ENCODE measurements around the gene ADAMTS17. TPM values are rescaled to one million over a fixed set of nuclear protein-coding genes. Genes with fewer than 3 reads are reported as not detected.

The ADAMTS17 gene
- total RNA-seq, 4 donors from 2014 or later, result 4.5 to 11.4 (median 6.6) TPM

DNA sequence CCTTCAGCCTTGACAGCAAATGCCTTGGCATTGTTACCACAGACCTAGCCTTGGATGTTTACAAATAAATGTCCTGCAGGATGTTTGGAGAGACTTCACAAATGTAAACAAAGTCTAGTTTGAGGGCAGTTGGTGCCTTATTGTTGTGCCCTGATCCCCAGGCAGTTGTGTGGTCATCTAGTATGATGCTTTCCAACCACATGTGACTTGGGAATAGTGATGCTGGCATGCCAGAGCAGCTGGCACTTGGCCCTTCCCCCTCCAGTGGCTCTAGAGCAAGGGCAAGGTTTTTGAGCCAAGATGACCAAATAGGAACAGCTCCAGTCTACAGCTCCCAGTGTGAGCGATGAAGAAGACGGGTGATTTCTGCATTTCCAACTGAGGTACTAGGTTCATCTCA is 258.2 kb downstream of the ADAMTS17 start:
- no peaks in the 10 kb centered on the region for H3K36me3 ChIP-seq
- H3K27me3 ChIP-seq, result no peaks in the 10 kb centered on the region
- intact Hi-C loops (cut with DNase I), result no loop called here
- H3K27ac ChIP-seq, result no peak overlapping the region
- no peak overlapping the region for H3K4me3 ChIP-seq
- H3K9me3 ChIP-seq, result no peaks in the 10 kb centered on the region
- DNase-seq, result no peak
- TF ChIP-seq POLR2A (IDR thresholded peaks at IDR 0.05) (no peak), CTCF (IDR thresholded peaks at IDR 0.05) (no peak)
- 87% methylated on average over 2 of the region's 2 CpGs; no CpG with 5 or more reads in 1 of the 2 donors for WGBS, 2 donors
- no peaks in the 10 kb centered on the region for H3K4me1 ChIP-seq

DNA sequence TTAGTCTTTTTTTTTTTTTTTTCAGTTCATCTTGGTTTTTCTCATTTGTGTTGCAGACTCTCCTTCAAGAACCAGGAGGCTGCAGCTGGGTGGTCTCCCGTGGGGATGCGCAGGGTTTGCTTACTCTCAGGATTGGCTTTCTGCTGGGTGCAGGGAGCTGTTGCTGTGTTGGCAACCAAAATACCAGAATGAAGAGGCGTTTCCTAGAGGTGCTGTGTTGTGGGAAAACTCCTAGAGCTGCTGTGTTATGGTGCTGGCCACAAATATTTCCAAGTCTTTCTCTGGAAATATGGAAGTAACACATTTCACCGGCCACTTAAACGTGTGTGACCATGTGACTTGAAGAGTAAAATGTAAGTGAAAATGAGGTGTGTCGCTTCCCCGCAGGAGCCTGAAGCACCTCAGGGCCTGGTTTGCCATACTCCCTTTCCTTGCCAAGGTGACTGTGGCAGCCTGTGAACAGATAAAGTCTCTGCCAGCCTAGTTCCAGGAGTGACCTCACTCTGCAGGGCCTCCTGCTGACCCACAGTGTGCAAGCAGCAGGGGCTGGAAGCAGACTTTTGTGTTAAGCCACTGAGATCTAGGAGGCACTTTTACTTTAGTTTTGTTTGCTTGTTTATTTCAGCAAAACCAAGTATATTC is 258.9 kb downstream of the ADAMTS17 start:
- no peaks in the 10 kb centered on the region for H3K4me1 ChIP-seq
- TF ChIP-seq CTCF (IDR thresholded peaks at IDR 0.05) (no peak), POLR2A (IDR thresholded peaks at IDR 0.05) (no peak)
- no peak overlapping the region for H3K4me3 ChIP-seq
- 80 to 97% methylated on average over 4 to 7 of the region's 7 CpGs for WGBS, 2 donors
- intact Hi-C loops (cut with DNase I), result no loop called here
- no peaks in the 10 kb centered on the region for H3K27me3 ChIP-seq
- no peaks in the 10 kb centered on the region for H3K36me3 ChIP-seq
- H3K27ac ChIP-seq, result no peak overlapping the region
- no peak for DNase-seq
- no peaks in the 10 kb centered on the region for H3K9me3 ChIP-seq

GRCh38 chr15:100081454-100081853 is 260.3 kb downstream of the ADAMTS17 start:
- H3K4me3 ChIP-seq, result no peak overlapping the region
- intact Hi-C loops (cut with DNase I), result no loop called here
- no peaks in the 10 kb centered on the region for H3K9me3 ChIP-seq
- no peak for TF ChIP-seq POLR2A (IDR thresholded peaks at IDR 0.05)
- TF ChIP-seq CTCF (IDR thresholded peaks at IDR 0.05), result no peak
- no peak for DNase-seq
- H3K4me1 ChIP-seq, result no peaks in the 10 kb centered on the region
- WGBS, 2 donors, result 84 to 86% methylated on average over 4 of the region's 4 CpGs
- no peak overlapping the region for H3K27ac ChIP-seq
- H3K36me3 ChIP-seq, result no peaks in the 10 kb centered on the region
- no peaks in the 10 kb centered on the region for H3K27me3 ChIP-seq

GRCh38 chr15:100078511-100079220 is 263.1 kb downstream of the ADAMTS17 start:
- Histone ChIP-seq H3K9me3 (no peaks in the 10 kb centered on the region), H3K27me3 (no peaks in the 10 kb centered on the region), H3K4me3 (no peak overlapping the region), H3K4me1 (no peaks in the 10 kb centered on the region), H3K27ac (no peak overlapping the region), H3K36me3 (no peaks in the 10 kb centered on the region)
- TF ChIP-seq POLR2A (IDR thresholded peaks at IDR 0.05), result no peak
- no peak for TF ChIP-seq CTCF (IDR thresholded peaks at IDR 0.05)
- intact Hi-C loops (cut with DNase I), result no loop called here
- no peak for DNase-seq
- 61% methylated on average over 6 of the region's 6 CpGs for WGBS, 2 donors

GRCh38 chr15:100075229-100075628 is 266.5 kb downstream of the ADAMTS17 start:
- H3K27me3 ChIP-seq, result no peaks in the 10 kb centered on the region
- H3K4me3 ChIP-seq, result no peak overlapping the region
- intact Hi-C loops (cut with DNase I), result no loop called here
- DNase-seq, result no peak
- H3K36me3 ChIP-seq, result no peaks in the 10 kb centered on the region
- no peaks in the 10 kb centered on the region for H3K9me3 ChIP-seq
- TF ChIP-seq CTCF (IDR thresholded peaks at IDR 0.05) (no peak), POLR2A (IDR thresholded peaks at IDR 0.05) (no peak)
- no peak overlapping the region for H3K27ac ChIP-seq
- 77 to 80% methylated on average over 1 of the region's 1 CpG for WGBS, 2 donors
- H3K4me1 ChIP-seq, result no peaks in the 10 kb centered on the region
